Activated CD8-positive, alpha-beta memory T cell treated with anti-CD3 and anti-CD28 coated beads for 1 hour (primary cell): ENCODE measurements around the gene MCTP2.

Experiments used
- DNase-seq, 2 donors: peaks; one replicate each; pipeline ENCODE4 v3.0.0-alpha.2; 2020; ENCODE audit warnings: low read depth in 1 of 2; ENCODE audit errors: extremely low read depth in 1 of 2

MCTP2 gene

GRCh38 chr15:94432279-94432678 is 200.9 kb downstream of the MCTP2 start:
- DNase-seq: no peak

GRCh38 chr15:94439158-94439557 is 207.8 kb downstream of the MCTP2 start:
- no peak for DNase-seq

- DNase-seq: no peak
These were observed 210.4 kb downstream of the MCTP2 start for GRCh38 chr15:94441760-94442159.

- DNase-seq: no peak
These were observed 211.1 kb downstream of the MCTP2 start for GRCh38 chr15:94442480-94442879.

GRCh38 chr15:94443186-94443585 is 211.8 kb downstream of the MCTP2 start:
- no peak for DNase-seq

- no peak for DNase-seq
These were observed 214.3 kb downstream of the MCTP2 start for GRCh38 chr15:94445566-94446160.

GRCh38 chr15:94446441-94446840 is 215.1 kb downstream of the MCTP2 start:
- DNase-seq: no peak

- no peak for DNase-seq
These were observed 220.1 kb downstream of the MCTP2 start for GRCh38 chr15:94451466-94451865.

GRCh38 chr15:94453227-94453988 is 222.0 kb downstream of the MCTP2 start:
- DNase-seq: no peak

GRCh38 chr15:94455297-94455696 is 223.9 kb downstream of the MCTP2 start:
- no peak for DNase-seq

- DNase-seq: no peak
These were observed 224.9 kb downstream of the MCTP2 start for GRCh38 chr15:94456226-94456625.

GRCh38 chr15:94457661-94458060 is 226.3 kb downstream of the MCTP2 start:
- no peak for DNase-seq

GRCh38 chr15:94460624-94461023 is 229.3 kb downstream of the MCTP2 start:
- no peak for DNase-seq

GRCh38 chr15:94467034-94467433 is 235.7 kb downstream of the MCTP2 start:
- DNase-seq: no peak

- no peak for DNase-seq
These were observed 239.1 kb downstream of the MCTP2 start for GRCh38 chr15:94470492-94470891.

GRCh38 chr15:94476686-94477085 is 245.3 kb downstream of the MCTP2 start:
- DNase-seq: no peak

- DNase-seq: no peak
These were observed 246.7 kb downstream of the MCTP2 start for GRCh38 chr15:94477913-94478553.

GRCh38 chr15:94478763-94479162 is 247.4 kb downstream of the MCTP2 start:
- DNase-seq: no peak

- DNase-seq: no peak
These were observed 249.0 kb downstream of the MCTP2 start for GRCh38 chr15:94480289-94480834.

- DNase-seq: no peak
These were observed 253.9 kb downstream of the MCTP2 start for GRCh38 chr15:94485148-94485719.

- DNase-seq: no peak
These were observed 256.3 kb downstream of the MCTP2 start for GRCh38 chr15:94487635-94488034.
